ENCODE measurements around the gene RAP2B. TPM values are rescaled to one million over a fixed set of nuclear protein-coding genes. Genes with fewer than 3 reads are reported as not detected.
"Not testable (repeated sequence)": the region's sequence is repeated elsewhere in the genome, so short reads cannot be mapped to it uniquely, and the experiment has no call there.

The RAP2B gene
- 10 to 100 TPM in 2 of 12 donors, 1 to 10 TPM in 10; 5.6 to 49.4 (median 7.1) TPM for polyA plus RNA-seq (ENCODE audit: insufficient read length in 12 of 12)
- long read RNA-seq, donor 1, full-length matches to known transcripts = 77 of 77 reads
- long read RNA-seq, donor 1, partial matches to known transcripts = 0 of 77 reads
- long read RNA-seq, donor 1, other reads (novel, unspliced or antisense) = 0 of 77 reads
- long read RNA-seq, donor 2, full-length matches to known transcripts = 65 of 65 reads
- long read RNA-seq, donor 2, partial matches to known transcripts = 0 of 65 reads
- long read RNA-seq, donor 2, other reads (novel, unspliced or antisense) = 0 of 65 reads
- long read RNA-seq, donor 3, full-length matches to known transcripts = 24 of 24 reads
- long read RNA-seq, donor 3, partial matches to known transcripts = 0 of 24 reads
- long read RNA-seq, donor 3, other reads (novel, unspliced or antisense) = 0 of 24 reads
- long read RNA-seq, donor 4, full-length matches to known transcripts = 24 of 24 reads
- long read RNA-seq, donor 4, partial matches to known transcripts = 0 of 24 reads
- long read RNA-seq, donor 4, other reads (novel, unspliced or antisense) = 0 of 24 reads
- long read RNA-seq, donor 5, full-length matches to known transcripts = 80 of 80 reads
- long read RNA-seq, donor 5, partial matches to known transcripts = 0 of 80 reads
- long read RNA-seq, donor 5, other reads (novel, unspliced or antisense) = 0 of 80 reads
- long read RNA-seq, donor 6, full-length matches to known transcripts = 30 of 30 reads
- long read RNA-seq, donor 6, partial matches to known transcripts = 0 of 30 reads
- long read RNA-seq, donor 6, other reads (novel, unspliced or antisense) = 0 of 30 reads
- long read RNA-seq, donor 7, full-length matches to known transcripts = 16 of 16 reads
- long read RNA-seq, donor 7, partial matches to known transcripts = 0 of 16 reads
- long read RNA-seq, donor 7, other reads (novel, unspliced or antisense) = 0 of 16 reads
- long read RNA-seq, donor 8, full-length matches to known transcripts = 60 of 60 reads
- long read RNA-seq, donor 8, partial matches to known transcripts = 0 of 60 reads
- long read RNA-seq, donor 8, other reads (novel, unspliced or antisense) = 0 of 60 reads
- long read RNA-seq, donor 9, full-length matches to known transcripts = 59 of 59 reads
- long read RNA-seq, donor 9, partial matches to known transcripts = 0 of 59 reads
- long read RNA-seq, donor 9, other reads (novel, unspliced or antisense) = 0 of 59 reads
- long read RNA-seq, donor 10, full-length matches to known transcripts = 50 of 50 reads
- long read RNA-seq, donor 10, partial matches to known transcripts = 0 of 50 reads
- long read RNA-seq, donor 10, other reads (novel, unspliced or antisense) = 0 of 50 reads
- long read RNA-seq, donor 11, full-length matches to known transcripts = 66 of 66 reads
- long read RNA-seq, donor 11, partial matches to known transcripts = 0 of 66 reads
- long read RNA-seq, donor 11, other reads (novel, unspliced or antisense) = 0 of 66 reads

- DNase-seq = peak; percentile 96
Observed at GRCh38 chr3:153161714-153162512, at the start of gene RAP2B. Gene RAP2B (plus strand): TSS chr3:153162226. CDS start chr3:153162694, 468 bp downstream.

DNA sequence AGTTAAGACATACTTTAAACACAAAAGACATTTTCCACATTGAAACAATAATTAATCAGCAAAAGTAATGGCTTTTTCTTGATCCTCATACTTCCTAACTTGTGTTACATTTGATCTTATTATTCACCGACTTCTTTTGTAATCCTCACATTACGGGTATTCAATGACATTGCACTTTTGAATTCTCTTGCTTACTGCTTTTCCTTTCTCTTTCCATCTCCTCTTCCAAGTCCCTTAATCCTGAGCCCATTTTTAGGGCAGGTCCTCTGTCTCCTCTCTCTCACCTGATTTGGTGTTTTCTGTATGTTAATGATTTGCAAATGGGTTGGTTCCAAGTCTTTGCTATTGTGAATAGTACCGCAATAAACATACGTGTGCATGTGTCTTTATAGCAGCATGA, 48.5 kb upstream of the RAP2B start:
- no peak for DNase-seq

DNA sequence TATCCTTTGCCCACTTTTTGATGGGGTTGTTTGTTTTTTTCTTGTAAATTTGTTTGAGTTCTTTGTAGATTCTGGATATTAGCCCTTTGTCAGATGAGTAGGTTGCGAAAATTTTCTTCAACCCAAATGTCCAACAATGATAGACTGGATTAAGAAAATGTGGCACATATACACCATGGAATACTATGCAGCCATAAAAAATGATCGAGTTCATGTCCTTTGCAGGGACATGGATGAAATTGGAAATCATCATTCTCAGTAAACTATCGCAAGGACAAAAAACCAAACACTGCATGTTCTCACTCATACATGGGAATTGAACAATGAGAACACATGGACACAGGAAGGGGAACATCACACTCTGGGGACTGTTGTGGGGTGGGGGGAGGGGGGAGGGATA, 47.8 kb upstream of the RAP2B start:
- not testable (repeated sequence) for DNase-seq

DNA sequence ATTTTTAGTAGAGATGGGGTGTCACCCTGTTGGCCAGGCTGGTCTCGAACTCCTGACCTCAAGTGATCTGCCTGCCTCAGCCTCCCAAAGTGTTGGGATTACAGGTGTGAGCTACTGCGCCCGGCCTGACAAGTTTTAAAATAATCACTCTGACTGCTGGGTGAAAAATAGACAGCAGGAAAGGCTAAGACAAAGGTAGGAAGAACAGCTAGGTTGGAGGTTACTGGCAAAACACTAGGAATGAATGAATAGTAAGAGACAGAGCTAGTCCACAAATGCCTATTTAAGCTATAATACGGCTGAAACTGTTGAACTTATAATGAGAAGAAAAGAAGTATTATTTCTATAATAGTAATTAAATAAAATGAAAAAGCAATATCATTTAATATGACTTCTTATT, 46.7 kb upstream of the RAP2B start:
- DNase-seq = no peak

DNA sequence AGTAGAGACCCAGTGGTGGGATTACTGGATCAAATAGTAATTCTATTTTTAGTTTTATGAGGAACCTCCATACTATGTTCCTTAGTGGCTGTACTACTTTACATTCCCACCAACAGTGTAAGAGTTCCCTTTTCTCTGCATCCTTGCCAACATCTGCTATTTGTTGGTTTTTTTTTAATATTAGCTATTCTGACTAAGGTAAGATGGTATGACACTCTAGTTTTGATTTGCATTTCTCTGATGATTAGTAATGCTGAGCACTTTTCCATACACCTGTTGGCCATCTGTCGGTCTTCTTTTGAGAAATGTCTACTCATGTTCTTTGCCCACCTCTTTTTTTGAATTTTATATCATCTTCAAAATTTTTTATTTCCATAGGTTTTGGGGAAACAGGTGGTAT, 34.2 kb upstream of the RAP2B start:
- DNase-seq = no peak

- no peak for DNase-seq
Observed at GRCh38 chr3:153129426-153129825, 32.6 kb upstream of the RAP2B start.

GRCh38 chr3:153129866-153130265, 32.2 kb upstream of the RAP2B start:
- no peak for DNase-seq

GRCh38 chr3:153130312-153130977, 31.6 kb upstream of the RAP2B start:
- no peak for DNase-seq

- no peak for DNase-seq
Observed at GRCh38 chr3:153137626-153138025, 24.4 kb upstream of the RAP2B start.

DNA sequence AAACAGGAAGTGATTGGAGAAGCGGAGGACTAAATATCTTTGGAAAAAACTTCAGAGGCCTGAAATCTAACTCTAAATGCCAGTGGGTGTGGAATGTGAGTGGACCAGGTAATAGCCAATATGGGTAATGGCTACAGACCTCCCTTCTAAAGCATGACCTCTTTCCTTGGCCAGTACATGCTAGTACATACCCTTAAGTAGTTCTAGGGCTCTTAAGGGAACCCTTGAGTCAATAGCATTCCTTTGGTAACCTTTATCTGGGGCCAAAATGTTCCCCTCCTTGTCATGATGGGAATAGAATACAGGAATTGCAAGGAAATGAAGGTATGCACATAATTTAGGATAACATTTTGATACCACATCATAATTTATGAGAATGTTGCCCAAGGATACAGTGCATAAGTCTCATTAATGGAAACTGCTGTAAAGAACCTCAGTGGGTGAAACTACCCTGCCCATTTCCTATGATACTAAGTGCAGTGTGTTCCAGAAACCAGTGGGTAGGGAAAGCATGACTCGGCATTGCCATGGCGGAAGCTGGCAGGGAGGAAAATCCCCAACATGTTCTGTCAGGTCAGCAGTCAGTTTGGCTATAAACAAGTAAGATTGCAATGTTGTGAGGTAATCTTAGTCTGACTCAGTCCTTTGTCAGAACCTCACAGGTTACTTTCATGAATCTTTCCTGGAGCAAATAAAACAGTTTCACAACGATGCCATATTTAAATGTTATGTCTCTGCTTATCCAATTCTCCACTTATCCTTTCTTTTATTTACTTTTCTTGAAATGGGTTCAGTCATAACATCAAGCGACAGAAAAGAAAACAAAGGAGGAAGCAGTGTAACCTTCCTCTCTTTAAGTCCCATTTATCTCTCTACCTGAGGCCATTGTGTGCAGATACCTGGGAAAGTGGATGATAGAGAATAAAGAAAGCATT, 23.5 kb upstream of the RAP2B start:
- DNase-seq = peak; percentile 17

- no peak for DNase-seq
Observed at GRCh38 chr3:153142961-153143360, 19.1 kb upstream of the RAP2B start.

GRCh38 chr3:153144071-153144470, 18.0 kb upstream of the RAP2B start:
- no peak for DNase-seq

GRCh38 chr3:153144779-153145178, 17.2 kb upstream of the RAP2B start:
- DNase-seq = no peak

DNA sequence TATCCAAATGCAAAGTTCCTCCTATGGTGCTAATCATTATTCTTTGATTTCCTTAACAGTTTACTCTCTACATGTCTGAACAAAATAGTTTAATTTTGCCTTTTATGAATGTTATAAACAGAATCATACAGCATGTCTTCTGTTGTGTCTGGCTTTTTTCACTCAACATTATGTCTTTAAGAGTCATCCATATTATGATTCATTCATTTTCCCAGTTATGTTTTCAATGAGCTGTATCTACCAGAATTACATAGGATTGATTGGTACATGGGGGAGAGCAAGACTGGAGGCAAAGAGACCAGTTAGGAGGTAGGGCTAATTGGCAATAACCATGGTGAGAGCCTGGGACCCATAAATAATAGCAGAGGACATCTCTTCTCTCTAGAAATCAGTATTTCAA, 16.6 kb upstream of the RAP2B start:
- no peak for DNase-seq

GRCh38 chr3:153146191-153147053, 15.6 kb upstream of the RAP2B start:
- no peak for DNase-seq

GRCh38 chr3:153150991-153151390, 11.0 kb upstream of the RAP2B start:
- no peak for DNase-seq

DNA sequence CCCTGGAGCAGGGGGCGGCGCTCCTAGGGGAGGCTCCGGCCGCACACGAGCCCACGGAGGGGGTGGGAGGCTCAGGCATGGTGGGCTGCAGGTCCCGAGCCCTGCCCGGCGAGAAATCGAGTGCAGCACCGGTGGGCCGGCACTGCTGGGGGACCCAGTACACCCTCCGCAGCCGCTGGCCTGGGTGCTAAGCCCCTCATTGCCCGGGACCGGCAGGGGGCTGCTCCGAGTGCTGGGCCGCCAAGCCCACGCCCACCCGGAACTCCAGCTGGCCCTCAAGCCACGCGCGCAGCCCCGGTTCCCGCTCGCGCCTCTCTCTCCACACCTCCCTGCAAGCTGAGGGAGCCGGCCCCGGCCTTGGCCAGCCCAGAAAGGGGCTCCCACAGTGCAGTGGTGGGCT, 6.2 kb upstream of the RAP2B start:
- DNase-seq = not testable (repeated sequence)

- no peak for DNase-seq
Observed at GRCh38 chr3:153158189-153158588, 3.8 kb upstream of the RAP2B start.
